GM13977 (cell line): ENCODE results near the gene ALDH18A1.
"Not testable (repeated sequence)": the region's sequence is repeated elsewhere in the genome, so short reads cannot be mapped to it uniquely, and the experiment has no call there.

Experiments used
- DNase-seq: peaks from one replicate; pipeline ENCODE4 v3.0.0; 2012; ENCODE audit warnings: low spot score
- in situ Hi-C: fragments of 300-500 bp; cut with MboI; formaldehyde crosslinking; loops from one replicate; pipeline ENCODE4 v1.12.0; 2022; ENCODE audit warnings: low sequenced_read_pairs, low pct_unique_long_range_greater_than_20kb, mixed read lengths, inconsistent platforms; ENCODE audit not compliant: unreplicated experiment
- TF ChIP-seq, protein P1 (sequence below): IDR thresholded peaks from 2 replicates; pipeline ENCODE4 v1.5.1; 2012; ENCODE audit warnings: mild to moderate bottlenecking, control low read depth; ENCODE audit not compliant: insufficient read depth; ENCODE audit errors: extremely low read depth, missing control alignments

The ALDH18A1 gene

DNA sequence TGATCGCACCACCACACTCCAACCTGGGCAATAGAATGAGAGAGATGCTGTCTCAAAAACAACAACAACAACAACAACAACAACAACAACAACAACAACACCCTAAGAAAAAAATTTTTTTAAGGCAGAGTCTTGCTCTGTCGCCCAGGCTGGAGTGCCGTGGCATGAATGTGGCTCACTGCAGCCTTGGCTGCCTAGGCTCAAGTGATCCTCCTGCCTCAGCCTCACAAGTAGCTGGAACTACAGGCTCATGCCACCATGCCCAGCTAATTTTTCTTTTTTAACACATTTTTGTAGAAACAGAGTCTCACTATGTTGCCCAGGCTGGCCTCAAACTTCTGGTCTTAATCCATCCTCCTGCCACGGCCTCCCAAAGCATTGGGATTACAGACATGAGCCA, 18.6 kb downstream of the ALDH18A1 start:
- in situ Hi-C loops = no loop called here
- TF ChIP-seq, protein P1, sequence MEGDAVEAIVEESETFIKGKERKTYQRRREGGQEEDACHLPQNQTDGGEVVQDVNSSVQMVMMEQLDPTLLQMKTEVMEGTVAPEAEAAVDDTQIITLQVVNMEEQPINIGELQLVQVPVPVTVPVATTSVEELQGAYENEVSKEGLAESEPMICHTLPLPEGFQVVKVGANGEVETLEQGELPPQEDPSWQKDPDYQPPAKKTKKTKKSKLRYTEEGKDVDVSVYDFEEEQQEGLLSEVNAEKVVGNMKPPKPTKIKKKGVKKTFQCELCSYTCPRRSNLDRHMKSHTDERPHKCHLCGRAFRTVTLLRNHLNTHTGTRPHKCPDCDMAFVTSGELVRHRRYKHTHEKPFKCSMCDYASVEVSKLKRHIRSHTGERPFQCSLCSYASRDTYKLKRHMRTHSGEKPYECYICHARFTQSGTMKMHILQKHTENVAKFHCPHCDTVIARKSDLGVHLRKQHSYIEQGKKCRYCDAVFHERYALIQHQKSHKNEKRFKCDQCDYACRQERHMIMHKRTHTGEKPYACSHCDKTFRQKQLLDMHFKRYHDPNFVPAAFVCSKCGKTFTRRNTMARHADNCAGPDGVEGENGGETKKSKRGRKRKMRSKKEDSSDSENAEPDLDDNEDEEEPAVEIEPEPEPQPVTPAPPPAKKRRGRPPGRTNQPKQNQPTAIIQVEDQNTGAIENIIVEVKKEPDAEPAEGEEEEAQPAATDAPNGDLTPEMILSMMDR = no peak
- no peak for DNase-seq

DNA sequence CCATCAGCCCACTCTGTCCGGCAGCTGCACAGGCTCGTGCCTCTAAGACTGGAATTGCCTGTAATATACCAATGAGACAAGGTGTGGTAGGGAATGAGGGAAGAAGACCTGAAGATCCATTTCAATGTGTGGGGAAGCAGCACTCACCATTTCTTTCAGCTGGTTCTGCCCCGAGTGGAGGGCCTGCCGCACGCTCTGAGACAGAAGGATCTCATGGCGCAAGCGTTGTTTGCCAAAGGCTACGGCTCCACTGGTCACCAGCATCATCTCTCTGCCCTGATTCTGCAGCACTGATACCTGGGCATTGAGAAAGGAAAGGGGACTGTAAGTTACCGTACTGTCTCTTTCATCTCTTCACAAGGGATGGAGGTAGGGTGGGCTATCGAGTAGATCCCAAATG, 19.4 kb downstream of the ALDH18A1 start:
- in situ Hi-C loops = no loop called here
- TF ChIP-seq, protein P1 = no peak
- no peak for DNase-seq

DNA sequence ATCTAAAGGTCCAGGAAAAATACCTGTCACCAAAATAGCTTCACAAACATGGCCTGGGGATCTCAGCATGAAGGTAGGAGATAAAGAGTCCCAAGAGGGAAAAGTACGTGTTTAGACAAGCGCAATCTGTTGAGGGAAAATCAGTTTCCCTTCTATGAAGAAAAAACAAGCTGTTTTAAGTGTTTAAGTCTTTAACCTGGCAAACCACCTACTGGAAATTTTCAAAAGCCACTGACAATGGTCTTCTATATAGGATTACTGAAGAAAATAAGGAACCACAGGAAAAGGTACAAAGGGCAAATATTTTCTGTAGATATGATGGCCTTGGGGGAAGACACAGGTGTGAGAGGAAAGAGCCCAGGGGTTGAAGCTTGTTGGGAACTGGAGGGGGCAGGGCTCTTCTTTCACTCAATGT, 21.2 kb downstream of the ALDH18A1 start:
- DNase-seq = no peak
- TF ChIP-seq, protein P1 = no peak
- in situ Hi-C loops = no loop called here

- DNase-seq = no peak
- TF ChIP-seq, protein P1 = no peak
- in situ Hi-C loops = no loop called here
Measured at GRCh38 chr10:95628786-95629185, 27.7 kb downstream of the ALDH18A1 start.

DNA sequence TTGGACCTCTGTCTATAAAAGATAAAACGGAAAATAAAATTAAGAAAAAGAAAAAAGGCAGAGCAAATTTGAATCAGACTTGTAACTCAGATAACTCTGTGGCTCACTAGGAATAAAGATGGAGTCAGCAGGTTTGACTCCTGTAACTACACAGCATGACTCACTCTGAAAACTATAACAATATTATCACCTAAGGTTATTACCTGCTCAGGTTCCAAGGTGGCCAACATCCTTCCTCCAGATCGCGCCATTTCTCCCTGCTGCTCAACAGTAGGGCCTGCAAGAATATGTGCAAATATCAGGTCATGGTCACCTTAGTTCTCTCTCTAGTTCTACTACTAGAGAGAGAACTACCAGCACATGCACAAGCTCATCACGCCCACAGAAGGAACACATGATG, 30.0 kb downstream of the ALDH18A1 start:
- TF ChIP-seq, protein P1 = no peak
- in situ Hi-C loops = no loop called here
- DNase-seq = no peak

DNA sequence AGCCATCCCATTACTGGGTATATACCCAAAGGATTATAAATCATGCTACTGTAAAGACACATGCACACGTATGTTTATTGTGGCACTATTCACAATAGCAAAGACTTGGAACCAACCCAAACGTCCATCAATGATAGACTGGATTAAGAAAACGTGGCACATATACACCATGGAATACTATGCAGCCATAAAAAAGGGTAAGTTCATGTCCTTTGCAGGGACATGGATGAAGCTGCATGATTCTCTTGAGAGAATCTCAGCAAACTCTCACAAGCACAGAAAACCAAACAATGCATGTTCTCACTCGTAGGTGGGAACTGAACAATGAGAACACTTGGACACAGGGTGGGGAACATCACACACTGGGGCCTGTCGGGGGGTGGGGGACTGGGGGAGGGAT, 36.1 kb downstream of the ALDH18A1 start:
- DNase-seq, in situ Hi-C loops: not testable (repeated sequence)

DNA sequence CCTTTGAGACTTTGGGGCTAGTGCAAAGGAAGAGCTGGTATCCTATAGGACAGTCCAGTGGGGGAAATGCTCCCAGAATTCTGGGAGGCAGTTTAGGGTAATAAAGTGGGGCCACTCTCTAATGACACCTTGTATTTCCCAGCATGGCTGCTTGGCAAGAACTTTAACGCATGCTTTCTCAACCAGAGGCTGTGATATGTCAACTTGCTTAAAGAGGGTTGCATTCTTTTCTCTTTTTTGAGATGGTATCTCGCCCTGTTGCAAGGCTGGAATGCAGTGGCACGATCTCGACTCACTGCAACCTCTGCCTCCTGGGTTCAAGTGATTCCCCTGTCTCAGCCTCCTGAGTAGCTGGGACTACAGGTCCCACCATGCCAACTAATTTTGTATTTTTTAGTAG, 38.4 kb downstream of the ALDH18A1 start:
- DNase-seq = no peak
- in situ Hi-C loops = no loop called here
- TF ChIP-seq, protein P1 = no peak

DNA sequence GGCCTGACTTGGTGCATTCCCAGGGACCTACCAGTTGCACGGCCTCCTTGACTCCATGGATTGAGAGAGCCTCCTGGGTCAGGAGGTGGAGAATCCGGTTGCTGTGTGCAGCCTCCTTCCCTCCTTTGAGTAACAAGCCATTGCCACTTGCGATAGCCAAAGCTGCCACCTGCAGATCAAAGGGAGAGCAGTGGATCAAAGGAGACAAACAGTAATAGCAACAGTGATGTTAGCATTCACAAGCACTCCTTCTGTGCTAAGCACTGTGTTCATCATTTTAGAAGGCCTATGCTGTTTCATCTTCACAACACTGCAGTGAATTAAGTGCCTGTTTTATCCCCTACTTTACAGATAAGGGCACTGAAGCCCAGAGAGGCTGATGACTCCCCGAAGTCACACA, 40.1 kb downstream of the ALDH18A1 start:
- in situ Hi-C loops = no loop called here
- TF ChIP-seq, protein P1 = no peak
- no peak for DNase-seq
